Liver (tissue), 9 donors: ENCODE measurements around the gene MSRB2. TPM values are rescaled to one million over a fixed set of nuclear protein-coding genes. Genes with fewer than 3 reads are reported as not detected.
"Not testable (repeated sequence)": the region's sequence is repeated elsewhere in the genome, so short reads cannot be mapped to it uniquely, and the experiment has no call there.

Experiments used
- DNase-seq: peaks from one replicate; pipeline ENCODE4 v3.0.0-alpha.2; 2017; ENCODE audit warnings: low spot score
- H3K27ac ChIP-seq, 2 donors: one replicate each; pipeline ENCODE4 v1.7.0; 2013; ENCODE audit warnings: inconsistent platforms in 2 of 2, low read length in 2 of 2, control low read depth in 1 of 2, low read depth in 1 of 2, mild to moderate bottlenecking in 1 of 2
- H3K27me3 ChIP-seq, 4 donors: one replicate each; pipeline versions ENCODE4 v1.6.1 to v1.7.0; 2013; ENCODE audit warnings: low read length in 3 of 4, inconsistent platforms in 1 of 4, mild to moderate bottlenecking in 1 of 4, moderate library complexity in 1 of 4; ENCODE audit not compliant: control insufficient read depth in 4 of 4, insufficient read depth in 4 of 4
- H3K36me3 ChIP-seq, 4 donors: one replicate each; pipeline versions ENCODE4 v1.6.1 to v1.7.0; 2013; ENCODE audit warnings: low read length in 3 of 4, mild to moderate bottlenecking in 3 of 4, low read depth in 1 of 4, moderate library complexity in 1 of 4; ENCODE audit not compliant: control insufficient read depth in 4 of 4, insufficient read depth in 3 of 4
- H3K4me1 ChIP-seq, 4 donors: one replicate each; pipeline versions ENCODE4 v1.6.1 to v1.7.0; 2013; ENCODE audit warnings: low read length in 3 of 4, mild to moderate bottlenecking in 3 of 4, moderate library complexity in 1 of 4; ENCODE audit not compliant: control insufficient read depth in 4 of 4, insufficient read depth in 4 of 4
- H3K4me3 ChIP-seq, 3 donors: one replicate each; pipeline versions ENCODE4 v1.6.1 to v1.7.0; 2013; ENCODE audit warnings: low read length in 3 of 3, control low read depth in 1 of 3, low read depth in 1 of 3, mild to moderate bottlenecking in 1 of 3
- H3K9ac ChIP-seq, 2 donors: one replicate each; pipeline ENCODE4 v1.7.0; 2013; ENCODE audit warnings: low read length in 2 of 2, mild to moderate bottlenecking in 2 of 2, moderate library complexity in 2 of 2, control low read depth in 1 of 2, low read depth in 1 of 2
- H3K9me3 ChIP-seq, 4 donors: one replicate each; pipeline versions ENCODE4 v1.6.1 to v1.7.0; 2013; ENCODE audit warnings: low read length in 3 of 4; ENCODE audit not compliant: control insufficient read depth in 4 of 4
- CTCF ChIP-seq: fragments of 150-350 bp; IDR thresholded peaks from 2 replicates; pipeline ENCODE4 v1.5.1; 2017; ENCODE audit warnings: improper control_type of control experiment, low read depth, low read length; ENCODE audit not compliant: missing input control
- MAX ChIP-seq: IDR thresholded peaks from 2 replicates; pipeline ENCODE4 v1.6.1; 2016; ENCODE audit warnings: antibody characterized with exemption
- NR2F2 ChIP-seq: IDR thresholded peaks from 2 replicates; pipeline ENCODE4 v1.6.1; 2016; ENCODE audit warnings: antibody characterized with exemption
- RAD21 ChIP-seq, 2 donors: IDR thresholded peaks; 2 replicates each; pipeline ENCODE4 v1.6.1; 2016; ENCODE audit warnings: antibody characterized with exemption in 2 of 2, mild to moderate bottlenecking in 2 of 2
- RXRA ChIP-seq, 2 donors: IDR thresholded peaks; 2 replicates each; pipeline ENCODE4 v1.6.1; 2017 to 2018; ENCODE audit warnings: antibody characterized with exemption in 2 of 2, mild to moderate bottlenecking in 1 of 2
- TAF1 ChIP-seq: conservative IDR thresholded peaks from 2 replicates; pipeline ENCODE4 v1.6.1; 2016; ENCODE audit warnings: antibody characterized with exemption, mild to moderate bottlenecking
- YY1 ChIP-seq: IDR thresholded peaks from 2 replicates; pipeline ENCODE4 v1.6.1; 2016; ENCODE audit warnings: antibody characterized with exemption, mild to moderate bottlenecking
- WGBS: extraction: QIAGEN DNeasy Blood & Tissue Kit; methylation state at CpG from one replicate; pipeline ENCODE4 v1.1.7; 2013; 5-methylcytosine and 5-hydroxymethylcytosine counted together
- polyA plus RNA-seq, 2 donors: library from polyadenylated mRNA; stranded (reverse) in 1 of 2; unstranded in 1 of 2; fragments of 200-250 nt in 1 of 2; fragments of >200 nt in 1 of 2; fragmentation: Nextera tagmentation in 1 of 2; extraction: Ambion mirVana in 1 of 2; gene quantifications; one replicate each; pipeline versions ENCODE4 v1.2.1 to v1.2.3, GENCODE V29; 2013 to 2015
- total RNA-seq, 2 donors: library from RNA; depleted of rRNA; stranded (reverse); fragments of >200 nt; gene quantifications; one replicate each; pipeline ENCODE4 v1.2.3, GENCODE V29; 2014
- TF ChIP-seq, protein P1 (sequence below): IDR thresholded peaks from 2 replicates; pipeline ENCODE4 v1.6.1; 2016; ENCODE audit warnings: antibody characterized with exemption
- donor health status: healthy.
- donor health status: healthy.
- donor health status: healthy.
- donor health status: healthy.
- donor health status: healthy.

Gene MSRB2
- total and polyA plus RNA-seq, 4 donors, result 7.3 to 69.4 (median 14.5) TPM

GRCh38 chr10:23067939-23068775 lies 27.2 kb upstream of the MSRB2 start:
- Histone ChIP-seq H3K27ac (no peak overlapping the region), H3K27me3 (no peaks in the 10 kb centered on the region), H3K36me3 (no peaks in the 10 kb centered on the region), H3K9ac (no peak overlapping the region), H3K4me1 (peaks cover 0 to 12% (median 5%) of the 10 kb centered on the region in 4 donors), H3K4me3 (no peak overlapping the region), H3K9me3 (no peaks in the 10 kb centered on the region)
- 52% methylated on average over 16 of the region's 16 CpGs for WGBS
- TF ChIP-seq NR2F2 (no peak), RAD21 (IDR thresholded peaks at IDR 0.05) (peak; percentile 88 to 90), CTCF (peak; percentile 84)
- DNase-seq, result peak; percentile 77

DNA sequence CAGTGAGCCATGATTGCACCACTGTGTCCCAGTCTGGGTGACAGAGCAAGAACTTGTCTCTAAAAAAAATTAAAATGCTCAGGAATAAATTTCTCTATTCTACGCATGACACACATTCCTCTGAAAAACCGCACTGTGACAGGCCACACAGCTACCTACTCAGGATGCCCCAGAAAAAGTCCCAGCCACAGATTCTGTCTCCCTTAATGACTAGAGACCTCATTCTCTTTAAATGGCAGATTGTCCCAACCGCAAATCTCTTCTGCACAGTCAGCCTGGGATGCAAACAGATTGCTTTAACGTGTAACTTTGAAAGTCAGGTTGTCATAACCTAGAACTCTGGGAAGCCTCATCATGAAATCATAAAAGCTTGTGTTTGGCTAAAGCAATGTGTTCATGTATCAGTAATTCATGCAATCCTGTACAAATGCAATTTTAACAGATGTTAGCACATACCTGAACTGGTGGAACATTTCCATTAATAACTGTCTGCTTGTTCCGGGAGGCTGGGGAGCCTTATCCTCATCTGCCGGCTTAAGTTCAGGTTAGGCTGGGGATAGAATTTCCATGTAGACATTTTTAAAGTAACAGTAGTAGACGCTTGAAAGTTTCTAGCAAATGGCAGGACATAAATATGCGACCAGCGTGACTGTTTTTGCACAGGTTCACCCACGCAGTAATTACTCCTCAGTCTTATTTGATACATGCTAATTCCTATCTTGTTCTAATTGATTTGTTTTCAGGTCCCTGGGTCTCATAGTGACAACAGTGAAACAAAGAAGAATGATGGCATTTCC lies 26.2 kb upstream of the MSRB2 start:
- no peak overlapping the region for H3K9ac ChIP-seq
- peaks cover 0 to 12% (median 5%) of the 10 kb centered on the region in 4 donors for H3K4me1 ChIP-seq
- no peak for DNase-seq
- H3K27ac ChIP-seq, result no peak overlapping the region
- WGBS, result 89% methylated on average over 10 of the region's 10 CpGs
- H3K9me3 ChIP-seq, result no peaks in the 10 kb centered on the region
- H3K36me3 ChIP-seq, result no peaks in the 10 kb centered on the region
- H3K27me3 ChIP-seq, result no peaks in the 10 kb centered on the region
- no peak overlapping the region for H3K4me3 ChIP-seq
- TF ChIP-seq, protein P1, sequence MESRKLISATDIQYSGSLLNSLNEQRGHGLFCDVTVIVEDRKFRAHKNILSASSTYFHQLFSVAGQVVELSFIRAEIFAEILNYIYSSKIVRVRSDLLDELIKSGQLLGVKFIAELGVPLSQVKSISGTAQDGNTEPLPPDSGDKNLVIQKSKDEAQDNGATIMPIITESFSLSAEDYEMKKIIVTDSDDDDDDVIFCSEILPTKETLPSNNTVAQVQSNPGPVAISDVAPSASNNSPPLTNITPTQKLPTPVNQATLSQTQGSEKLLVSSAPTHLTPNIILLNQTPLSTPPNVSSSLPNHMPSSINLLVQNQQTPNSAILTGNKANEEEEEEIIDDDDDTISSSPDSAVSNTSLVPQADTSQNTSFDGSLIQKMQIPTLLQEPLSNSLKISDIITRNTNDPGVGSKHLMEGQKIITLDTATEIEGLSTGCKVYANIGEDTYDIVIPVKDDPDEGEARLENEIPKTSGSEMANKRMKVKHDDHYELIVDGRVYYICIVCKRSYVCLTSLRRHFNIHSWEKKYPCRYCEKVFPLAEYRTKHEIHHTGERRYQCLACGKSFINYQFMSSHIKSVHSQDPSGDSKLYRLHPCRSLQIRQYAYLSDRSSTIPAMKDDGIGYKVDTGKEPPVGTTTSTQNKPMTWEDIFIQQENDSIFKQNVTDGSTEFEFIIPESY, result no peak
- TF ChIP-seq TAF1 (no peak), MAX (no peak), YY1 (no peak), RXRA (IDR thresholded peaks at IDR 0.05) (no peak), CTCF (no peak)

DNA sequence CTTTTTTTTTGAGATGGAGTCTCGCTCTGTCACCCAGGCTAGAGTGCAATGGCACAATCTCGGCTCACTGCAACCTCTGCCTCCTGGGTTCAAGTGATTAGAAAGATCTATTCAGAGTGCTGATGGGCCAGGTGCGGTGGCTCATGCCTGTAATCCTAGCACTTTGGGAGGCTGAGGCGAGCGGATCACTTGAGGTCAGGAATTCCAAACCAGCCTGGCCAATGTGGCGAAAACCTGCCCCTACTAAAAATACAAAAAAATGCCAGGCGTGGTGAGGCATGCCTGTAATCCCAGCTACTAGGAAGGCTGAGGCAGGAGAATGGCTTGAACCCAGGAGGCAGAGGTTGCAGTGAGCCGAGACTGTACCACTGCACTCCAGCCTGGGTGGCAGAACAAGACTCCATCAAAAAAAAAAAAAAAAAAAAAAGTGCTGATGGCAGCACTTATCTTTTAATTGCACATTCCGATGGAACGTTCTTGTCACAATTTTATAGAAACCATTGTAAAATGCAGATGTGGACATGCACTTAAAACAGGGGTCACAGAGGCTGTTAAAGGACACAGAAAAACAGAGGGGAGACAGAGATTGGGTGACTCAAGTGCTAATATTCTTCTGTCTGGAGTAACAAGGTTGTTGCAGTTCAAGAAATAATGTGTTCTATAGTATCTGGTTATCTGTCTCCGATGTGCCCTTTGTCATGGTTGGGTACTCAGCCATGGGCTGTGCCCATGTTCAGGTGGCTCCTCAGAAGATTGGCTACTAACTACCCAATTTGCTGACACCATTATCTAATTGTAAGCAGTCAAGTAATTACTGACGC lies 25.1 kb upstream of the MSRB2 start:
- whole genome bisulfite sequencing, result 91% methylated on average over 12 of the region's 12 CpGs

More for the DNA sequence above, 25.1 kb upstream of the MSRB2 start:
- H3K27ac ChIP-seq, H3K27me3 ChIP-seq, H3K9ac ChIP-seq, H3K36me3 ChIP-seq, H3K4me3 ChIP-seq, H3K9me3 ChIP-seq, H3K4me1 ChIP-seq, DNase-seq: not testable (repeated sequence)
